Right forelimb (tissue), 1 donor: Measurements from ENCODE around the gene CLEC4F.
"Not testable (repeated sequence)": the region's sequence is repeated elsewhere in the genome, so short reads cannot be mapped to it uniquely, and the experiment has no call there.

Experiments
- DNase-seq: peaks from one replicate; pipeline ENCODE4 v3.0.0-alpha.2; 2018

The CLEC4F gene

GRCh38 chr2:70823249-70823648 lies 2.9 kb upstream of the CLEC4F start:
- DNase-seq: no peak

DNA sequence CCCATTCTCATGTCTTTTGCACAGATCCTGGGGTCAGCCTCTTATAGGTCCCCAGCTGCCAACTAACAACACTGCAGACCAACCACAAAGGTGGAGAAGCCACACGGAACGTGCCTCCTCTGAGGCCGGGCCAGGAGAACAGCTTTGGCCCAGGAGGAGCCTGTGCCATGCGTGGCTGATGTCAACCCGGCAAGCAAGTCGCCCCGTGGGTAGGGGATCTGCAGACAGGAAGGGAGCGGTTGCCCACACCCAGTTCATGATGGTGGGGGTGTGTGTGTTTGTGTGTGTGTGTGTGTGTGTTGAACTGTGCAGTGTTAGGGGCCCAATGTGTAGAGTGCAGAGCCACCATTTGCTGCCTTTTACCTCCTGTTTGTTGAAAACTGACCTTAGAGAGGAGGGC lies 2.4 kb upstream of the CLEC4F start:
- DNase-seq: no peak

- no peak for DNase-seq
These were observed 3.0 kb downstream of the CLEC4F start for GRCh38 chr2:70817284-70817954.

- no peak for DNase-seq
These were observed 3.7 kb downstream of the CLEC4F start for GRCh38 chr2:70816726-70817125.

- DNase-seq: no peak
These were observed 11.1 kb downstream of the CLEC4F start for GRCh38 chr2:70808983-70809958.

DNA sequence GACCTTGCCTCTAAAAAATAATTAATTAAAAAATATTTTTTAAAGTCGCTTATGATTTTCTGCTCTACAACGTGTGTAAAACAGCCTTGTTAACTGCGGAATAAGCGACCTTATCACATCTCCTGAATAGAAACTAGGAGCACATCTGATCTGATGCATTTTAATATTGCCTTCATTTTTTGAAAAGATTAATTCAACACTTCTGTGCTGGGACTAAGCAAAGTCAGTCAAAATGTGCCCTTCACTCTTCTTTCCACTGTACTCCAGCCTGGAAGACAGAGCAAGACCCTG lies 12.6 kb downstream of the CLEC4F start:
- no peak for DNase-seq

GRCh38 chr2:70807102-70807827 lies 13.1 kb downstream of the CLEC4F start:
- DNase-seq: no peak

GRCh38 chr2:70806620-70807019 lies 13.8 kb downstream of the CLEC4F start:
- no peak for DNase-seq

- no peak for DNase-seq
These were observed 14.4 kb downstream of the CLEC4F start for GRCh38 chr2:70806013-70806412.

DNA sequence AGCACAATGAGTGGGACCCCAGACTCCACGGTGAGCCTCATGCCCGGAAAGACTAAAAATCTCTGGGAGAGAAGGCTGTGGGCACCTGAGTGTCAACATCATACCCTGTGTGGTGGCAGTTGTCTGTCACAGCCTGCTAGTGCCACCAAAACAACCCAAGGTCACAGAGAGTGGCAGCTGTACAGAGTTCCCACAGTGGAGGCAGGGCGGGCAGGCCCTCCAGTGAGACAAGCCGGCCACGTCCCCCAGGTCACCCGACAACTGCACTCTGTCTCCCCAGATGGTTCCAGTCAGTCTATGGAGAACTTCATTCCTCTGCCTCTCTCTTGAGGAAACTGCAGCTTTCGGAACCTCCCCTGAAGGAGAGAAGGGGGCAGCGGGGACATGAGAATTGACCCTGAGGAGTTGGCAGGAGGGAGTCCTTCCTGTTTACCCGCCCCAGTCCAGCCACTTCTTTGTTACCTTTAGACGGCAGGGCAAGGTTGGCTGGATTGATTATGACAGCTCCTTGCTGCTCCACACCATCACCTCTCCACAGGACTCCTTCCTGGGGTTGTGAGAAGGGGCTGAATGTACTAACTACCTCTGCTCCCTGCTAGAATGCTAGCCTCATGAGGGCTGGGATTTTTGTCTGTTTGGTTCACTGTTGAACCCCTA lies 18.7 kb downstream of the CLEC4F start:
- no peak for DNase-seq

DNA sequence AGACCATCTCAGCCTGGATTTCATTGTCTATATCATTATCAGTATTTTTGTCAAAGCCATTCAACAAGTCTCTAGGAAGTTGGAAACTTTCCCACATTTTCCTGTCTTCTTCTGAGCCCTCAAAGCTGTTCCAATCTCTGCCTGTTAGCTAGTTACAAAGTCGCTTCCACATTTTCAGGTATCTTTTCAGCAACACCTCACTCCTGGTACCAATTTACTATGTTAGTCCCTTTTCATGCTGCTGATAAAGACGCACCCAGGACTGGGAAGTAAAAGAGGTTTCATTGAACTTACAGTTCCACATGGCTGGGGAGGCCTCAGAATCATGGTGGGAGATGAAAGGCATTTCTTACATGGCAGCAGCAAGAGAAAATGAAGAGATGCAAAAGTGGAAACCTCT lies 20.7 kb downstream of the CLEC4F start:
- no peak for DNase-seq

- not testable (repeated sequence) for DNase-seq
These were observed 22.4 kb downstream of the CLEC4F start for GRCh38 chr2:70797996-70798395.

- no peak for DNase-seq
These were observed 22.9 kb downstream of the CLEC4F start for GRCh38 chr2:70797506-70797905.

- DNase-seq: no peak
These were observed 24.1 kb downstream of the CLEC4F start for GRCh38 chr2:70796262-70796661.

DNA sequence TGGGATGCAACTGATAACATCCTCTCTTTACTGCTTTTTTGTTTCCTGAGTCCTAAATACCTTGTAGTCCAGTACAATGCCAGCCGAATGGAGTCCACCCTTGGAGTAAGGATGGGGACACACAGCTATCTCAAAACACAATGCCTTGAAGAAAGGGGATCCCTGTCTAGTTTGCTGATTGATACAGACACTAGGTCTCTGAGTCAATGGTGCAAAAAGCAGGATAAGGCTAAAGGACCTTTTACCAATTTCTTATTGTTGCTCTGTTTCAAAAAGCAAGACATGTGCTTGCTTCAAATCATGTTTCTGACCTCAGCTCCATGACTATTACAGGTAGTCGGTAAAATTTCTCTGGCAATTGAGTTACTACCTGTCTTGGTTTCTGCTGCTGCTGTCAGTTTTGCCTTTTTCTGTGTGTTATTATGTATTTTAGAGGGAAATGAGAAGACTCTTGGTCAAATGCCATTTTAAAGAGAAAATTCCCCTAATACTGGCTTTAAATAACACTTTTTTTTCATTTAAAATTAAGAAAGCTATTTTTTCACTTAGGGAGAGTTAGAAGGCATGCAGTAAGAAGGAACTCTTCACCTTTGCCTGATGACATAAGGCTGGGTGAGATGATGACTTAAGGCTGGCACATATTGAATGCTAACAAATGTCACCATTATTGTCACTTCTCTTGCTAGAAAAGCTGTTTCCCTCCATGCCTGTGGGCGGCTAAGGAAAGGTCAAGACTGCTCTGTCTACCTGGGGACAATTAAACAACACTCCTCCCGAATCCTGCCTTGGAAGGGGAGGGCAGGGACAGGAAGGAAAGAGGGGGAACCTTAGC lies 25.0 kb downstream of the CLEC4F start:
- no peak for DNase-seq

DNA sequence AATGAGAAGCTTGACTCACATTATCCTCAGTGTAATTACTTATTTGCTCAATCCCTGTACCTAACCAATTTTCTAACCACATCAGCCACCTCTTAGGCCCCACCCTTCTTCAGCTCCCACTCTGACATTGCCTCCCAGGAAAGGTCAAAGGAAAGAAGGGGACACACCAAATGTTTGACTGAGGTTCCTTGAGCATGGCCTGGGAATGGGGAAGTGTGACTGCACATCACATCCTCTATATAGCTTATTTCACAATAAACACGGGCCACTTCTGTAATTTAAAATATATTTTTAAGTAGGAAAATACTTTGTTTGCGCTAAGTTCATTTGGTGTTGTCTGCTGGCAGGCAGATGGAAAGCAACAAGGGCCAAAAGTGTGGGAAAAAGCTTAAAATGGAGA lies 26.9 kb downstream of the CLEC4F start:
- no peak for DNase-seq

- no peak for DNase-seq
These were observed 30.1 kb downstream of the CLEC4F start, which contains the start of gene FIGLA for GRCh38 chr2:70790136-70790828. Gene FIGLA (minus strand): TSS chr2:70790643. CDS start chr2:70790638, 5 bp downstream.

DNA sequence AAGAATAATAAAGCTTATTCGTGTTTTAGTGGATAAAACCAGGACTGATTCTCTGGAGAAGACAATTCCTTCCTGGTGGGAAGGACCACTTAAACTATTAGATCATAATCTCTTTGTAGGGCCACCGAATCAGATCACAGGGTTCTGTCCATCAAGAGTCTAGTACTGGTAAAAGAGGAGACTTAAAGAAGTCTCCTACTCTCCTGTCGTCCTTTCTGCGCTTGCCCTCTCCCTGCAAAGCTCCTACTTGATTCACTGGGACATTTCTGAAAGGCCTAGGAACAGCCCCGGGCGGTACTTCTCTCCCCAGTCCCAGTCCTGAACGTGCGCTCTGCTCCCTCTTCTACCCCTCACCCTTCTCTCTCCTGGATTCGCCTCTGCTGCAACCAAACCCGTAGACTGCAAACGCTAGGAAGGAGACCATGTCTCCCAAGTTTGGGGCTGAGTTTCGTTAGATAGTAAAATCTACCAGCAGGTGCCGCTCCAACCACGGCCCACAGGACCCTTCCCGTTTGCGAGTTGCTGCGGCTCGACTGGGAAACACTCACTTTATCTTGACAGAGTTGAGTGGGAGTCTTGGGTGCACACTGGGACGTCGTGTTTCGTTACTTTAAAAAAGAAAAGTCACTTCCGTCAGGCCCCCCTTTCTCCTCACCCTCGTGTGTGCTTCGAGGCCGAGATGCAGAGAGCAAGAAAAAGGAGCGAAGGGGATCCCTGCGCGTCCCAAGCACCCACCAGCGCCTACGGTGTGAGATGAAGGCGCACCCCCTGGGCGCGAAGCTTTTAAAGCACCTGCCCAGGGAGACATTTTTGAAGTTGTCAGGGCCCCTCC lies 30.9 kb downstream of the CLEC4F start:
- DNase-seq: peak; percentile 80

GRCh38 chr2:70785137-70785911 lies 35.1 kb downstream of the CLEC4F start:
- DNase-seq: no peak

- no peak for DNase-seq
These were observed 36.1 kb downstream of the CLEC4F start for GRCh38 chr2:70784320-70784719.
